SK-N-MC (cell line): ENCODE measurements around the gene SMIM23.

Experiments used
- EZH2 ChIP-seq: fragments of 200-600 bp; sonication (generic); IDR thresholded peaks from one replicate; pipeline ENCODE4 v1.6.1; 2017; ENCODE audit warnings: antibody characterized with exemption
- POLR2AphosphoS5 ChIP-seq: IDR thresholded peaks from 2 replicates; pipeline ENCODE4 v1.6.1; 2012; ENCODE audit warnings: mild to moderate bottlenecking, low read depth, low read length, borderline replicate concordance

GRCh38 chr5:171823269-171823668, 37.7 kb downstream of the SMIM23 start:
- TF ChIP-seq POLR2AphosphoS5 (no peak), EZH2 (no peak)
